MM.1S (cell line): ENCODE data around the gene STK32C.

Source experiments
- DNase-seq: peaks from one replicate; pipeline ENCODE4 v3.0.0-alpha.2; 2015
- H2AFZ ChIP-seq: fragments of 300-600 bp; sonication (generic); 2 replicates; pipeline ENCODE4 v1.6.0; 2016; ENCODE audit warnings: antibody characterized with exemption, low read length
- H3F3A ChIP-seq: fragments of 300-600 bp; sonication (generic); 2 replicates; pipeline ENCODE4 v1.6.1; 2016; ENCODE audit warnings: mild to moderate bottlenecking, antibody characterized with exemption, low read length, moderate library complexity, mixed read lengths; ENCODE audit not compliant: insufficient read depth
- H3K27ac ChIP-seq: fragments of 300-600 bp; sonication (generic); 2 replicates; pipeline ENCODE4 v1.5.1; 2016; ENCODE audit warnings: mild to moderate bottlenecking, low read length
- H3K27me3 ChIP-seq: fragments of 300-600 bp; sonication (generic); replicated peaks from 2 replicates; pipeline ENCODE4 v1.6.0; 2016; ENCODE audit warnings: low read length; ENCODE audit not compliant: insufficient read depth
- H3K36me3 ChIP-seq: fragments of 300-600 bp; sonication (generic); replicated peaks from 2 replicates; pipeline ENCODE4 v1.6.1; 2016; ENCODE audit warnings: mild to moderate bottlenecking, low read length, mixed read lengths; ENCODE audit not compliant: insufficient read depth
- H3K4me1 ChIP-seq: fragments of 300-600 bp; sonication (generic); 2 replicates; pipeline ENCODE4 v1.6.1; 2016; ENCODE audit warnings: low read length, mixed read lengths
- H3K4me2 ChIP-seq: fragments of 300-600 bp; sonication (generic); 2 replicates; pipeline ENCODE4 v1.6.0; 2016; ENCODE audit warnings: low read depth, low read length
- H3K4me3 ChIP-seq: fragments of 300-600 bp; sonication (generic); 2 replicates; pipeline ENCODE4 v1.5.1; 2016; ENCODE audit warnings: low read length, mixed read lengths
- H3K79me2 ChIP-seq: fragments of 300-600 bp; sonication (generic); 2 replicates; pipeline ENCODE4 v1.6.1; 2016; ENCODE audit warnings: mixed run types, low read length, mixed read lengths
- H3K9ac ChIP-seq: fragments of 300-600 bp; sonication (generic); 2 replicates; pipeline ENCODE4 v1.6.1; 2016; ENCODE audit warnings: low read length, mixed read lengths
- H3K9me2 ChIP-seq: fragments of 300-600 bp; sonication (generic); replicated peaks from 2 replicates; pipeline ENCODE4 v1.6.1; 2016; ENCODE audit warnings: mild to moderate bottlenecking, low read length, mixed read lengths; ENCODE audit not compliant: insufficient read depth
- H3K9me3 ChIP-seq: fragments of 300-600 bp; sonication (generic); replicated peaks from 2 replicates; pipeline ENCODE4 v1.6.1; 2016; ENCODE audit warnings: mild to moderate bottlenecking, low read length, mixed read lengths; ENCODE audit not compliant: insufficient read depth
- H4K20me1 ChIP-seq: fragments of 300-600 bp; sonication (generic); 2 replicates; pipeline ENCODE4 v1.6.1; 2016; ENCODE audit warnings: mild to moderate bottlenecking, low read length, moderate library complexity, mixed read lengths; ENCODE audit not compliant: insufficient read depth
- EZH2 ChIP-seq: fragments of 300-600 bp; sonication (generic); optimal IDR thresholded peaks from 2 replicates; pipeline ENCODE3; 2017; ENCODE audit warnings: low read depth, mild to moderate bottlenecking, antibody characterized with exemption, low read length, mixed read lengths
- EZH2phosphoT487 ChIP-seq: fragments of 300-600 bp; sonication (generic); IDR thresholded peaks from 2 replicates; pipeline ENCODE4 v1.6.1; 2018; ENCODE audit warnings: antibody characterized with exemption, low read length
- TF ChIP-seq, protein P1 (sequence below): fragments of 300-600 bp; sonication (generic); IDR thresholded peaks from 2 replicates; pipeline ENCODE4 v1.5.1; 2016; ENCODE audit warnings: antibody characterized with exemption, low read length, mixed read lengths

Gene STK32C

GRCh38 chr10:132205650-132206376 lies 101.9 kb downstream of the STK32C start:
- DNase-seq, result no peak

GRCh38 chr10:132204781-132205473 lies 102.8 kb downstream of the STK32C start:
- Histone ChIP-seq H2AFZ (no peak overlapping the region), H3K4me1 (no peaks in the 10 kb centered on the region), H3K36me3 (no peaks in the 10 kb centered on the region), H3K27ac (no peak overlapping the region), H3K27me3 (no peaks in the 10 kb centered on the region), H3K79me2 (no peaks in the 10 kb centered on the region), H3K9me2 (no peaks in the 10 kb centered on the region), H4K20me1 (no peaks in the 10 kb centered on the region), H3K9me3 (no peaks in the 10 kb centered on the region), H3F3A (no peaks in the 10 kb centered on the region), H3K9ac (no peak overlapping the region), H3K4me2 (no peak overlapping the region), H3K4me3 (no peak overlapping the region)
- DNase-seq, result no peak
- TF ChIP-seq, protein P1, sequence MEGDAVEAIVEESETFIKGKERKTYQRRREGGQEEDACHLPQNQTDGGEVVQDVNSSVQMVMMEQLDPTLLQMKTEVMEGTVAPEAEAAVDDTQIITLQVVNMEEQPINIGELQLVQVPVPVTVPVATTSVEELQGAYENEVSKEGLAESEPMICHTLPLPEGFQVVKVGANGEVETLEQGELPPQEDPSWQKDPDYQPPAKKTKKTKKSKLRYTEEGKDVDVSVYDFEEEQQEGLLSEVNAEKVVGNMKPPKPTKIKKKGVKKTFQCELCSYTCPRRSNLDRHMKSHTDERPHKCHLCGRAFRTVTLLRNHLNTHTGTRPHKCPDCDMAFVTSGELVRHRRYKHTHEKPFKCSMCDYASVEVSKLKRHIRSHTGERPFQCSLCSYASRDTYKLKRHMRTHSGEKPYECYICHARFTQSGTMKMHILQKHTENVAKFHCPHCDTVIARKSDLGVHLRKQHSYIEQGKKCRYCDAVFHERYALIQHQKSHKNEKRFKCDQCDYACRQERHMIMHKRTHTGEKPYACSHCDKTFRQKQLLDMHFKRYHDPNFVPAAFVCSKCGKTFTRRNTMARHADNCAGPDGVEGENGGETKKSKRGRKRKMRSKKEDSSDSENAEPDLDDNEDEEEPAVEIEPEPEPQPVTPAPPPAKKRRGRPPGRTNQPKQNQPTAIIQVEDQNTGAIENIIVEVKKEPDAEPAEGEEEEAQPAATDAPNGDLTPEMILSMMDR, result no peak
- no peak for TF ChIP-seq EZH2
- no peak for TF ChIP-seq EZH2phosphoT487

More at GRCh38 chr10:132205650-132206376, 101.9 kb downstream of the STK32C start:
- no peak overlapping the region for H3K9ac ChIP-seq
- no peaks in the 10 kb centered on the region for H3K79me2 ChIP-seq
- H2AFZ ChIP-seq, result no peak overlapping the region
- H3K4me2 ChIP-seq, result no peak overlapping the region
- no peaks in the 10 kb centered on the region for H4K20me1 ChIP-seq
- H3K9me3 ChIP-seq, result no peaks in the 10 kb centered on the region
- no peak overlapping the region for H3K4me3 ChIP-seq
- no peaks in the 10 kb centered on the region for H3F3A ChIP-seq
- no peaks in the 10 kb centered on the region for H3K36me3 ChIP-seq
- no peak overlapping the region for H3K27ac ChIP-seq
- H3K4me1 ChIP-seq, result no peaks in the 10 kb centered on the region
- no peaks in the 10 kb centered on the region for H3K9me2 ChIP-seq
- TF ChIP-seq, protein P1, result no peak
- no peak for TF ChIP-seq EZH2phosphoT487
- TF ChIP-seq EZH2, result no peak
- H3K27me3 ChIP-seq, result no peaks in the 10 kb centered on the region

DNA sequence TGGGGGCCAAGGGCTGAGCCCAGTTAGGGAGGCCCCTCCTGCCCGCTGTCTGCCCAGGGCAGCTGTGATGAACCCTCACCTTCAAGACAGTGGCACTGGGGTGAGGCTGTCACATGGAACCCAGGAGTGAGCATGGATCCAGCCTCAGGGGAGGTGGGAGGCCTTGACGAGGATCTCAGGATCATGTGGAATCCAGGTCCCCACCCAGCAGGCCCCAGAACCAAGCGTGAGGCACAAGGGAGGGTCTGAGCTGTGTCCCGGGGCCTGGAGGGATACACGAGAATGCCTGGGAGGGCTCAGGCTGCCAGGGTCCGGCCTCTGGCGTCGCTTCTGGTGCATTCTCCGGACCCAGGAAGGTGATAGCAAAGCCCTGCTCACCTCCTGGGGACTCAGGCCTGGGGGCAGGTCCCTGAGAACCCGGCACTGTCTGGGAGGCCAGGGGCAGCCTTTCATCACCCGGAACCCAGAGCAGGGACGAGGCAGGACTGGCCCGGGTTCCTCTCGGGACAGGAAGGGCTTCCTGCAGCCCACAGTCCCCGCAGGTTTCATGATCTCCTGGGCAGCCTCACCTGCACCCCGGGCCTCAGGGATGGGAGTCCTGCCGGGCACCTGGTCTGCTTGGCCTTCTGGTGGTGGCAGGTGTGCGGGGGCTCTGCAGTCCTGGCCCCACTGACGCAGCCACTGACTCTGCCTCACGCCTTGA lies 103.5 kb downstream of the STK32C start:
- Histone ChIP-seq H3K9ac (no peak overlapping the region), H3F3A (no peaks in the 10 kb centered on the region), H4K20me1 (no peaks in the 10 kb centered on the region), H3K9me3 (no peaks in the 10 kb centered on the region), H3K4me2 (no peak overlapping the region), H3K9me2 (no peaks in the 10 kb centered on the region), H3K79me2 (no peaks in the 10 kb centered on the region), H3K4me3 (no peak overlapping the region), H3K27ac (no peak overlapping the region), H3K36me3 (no peaks in the 10 kb centered on the region), H3K27me3 (no peaks in the 10 kb centered on the region), H2AFZ (no peak overlapping the region), H3K4me1 (no peaks in the 10 kb centered on the region)
- TF ChIP-seq, protein P1, result no peak
- TF ChIP-seq EZH2 (no peak), EZH2phosphoT487 (no peak)
- DNase-seq, result no peak
